H1 (cell line): Measurements from ENCODE around the gene GLG1. TPM values are rescaled to one million over a fixed set of nuclear protein-coding genes. Genes with fewer than 3 reads are reported as not detected.

Source experiments
- CTCF ChIA-PET: fragments of 300-600 bp; sonication (Branson Sonifier 250); formaldehyde crosslinking; loops from one replicate; lab custom pipeline; 2021; ENCODE audit not compliant: partially characterized antibody; lab: Charles Lee
- POLR2A ChIA-PET: fragments of 300-600 bp; sonication (Branson Sonifier 250); formaldehyde crosslinking; loops from one replicate; lab custom pipeline; 2021; ENCODE audit warnings: inconsistent platforms; ENCODE audit not compliant: partially characterized antibody; lab: Charles Lee
- DNase-seq, 2 experiments: peaks; one replicate each; pipeline versions ENCODE4 v3.0.0 to v3.0.0-alpha.2; 2010 to 2022; ENCODE audit warnings: low spot score in 2 of 2, low read depth in 1 of 2, mixed read lengths in 1 of 2
- FAIRE-seq: peaks from 2 replicates; lab custom pipeline; 2011; peaks lifted over from hg19 to GRCh38; lab: Jason Lieb, UNC
- H2AFZ ChIP-seq: 2 replicates; pipeline ENCODE4 v1.8.1; 2012; ENCODE audit warnings: low read length, inconsistent platforms
- H2AK5ac ChIP-seq: 2 replicates; pipeline ENCODE4 v1.6.1; 2013; ENCODE audit warnings: low read depth, low read length
- H2BK120ac ChIP-seq: replicated peaks from 2 replicates; pipeline ENCODE3; 2013; ENCODE audit warnings: low read depth, low read length, inconsistent platforms
- H2BK12ac ChIP-seq: 2 replicates; pipeline ENCODE4 v1.6.1; 2013; ENCODE audit warnings: low read depth, low read length
- H2BK15ac ChIP-seq: 2 replicates; pipeline ENCODE4 v1.6.1; 2013; ENCODE audit warnings: low read length
- H2BK20ac ChIP-seq: 2 replicates; pipeline ENCODE4 v1.6.1; 2013; ENCODE audit warnings: low read length
- H2BK5ac ChIP-seq: 2 replicates; pipeline ENCODE4 v1.6.1; 2013; ENCODE audit warnings: low read depth, low read length
- H3K14ac ChIP-seq: 2 replicates; pipeline ENCODE4 v1.6.1; 2013; ENCODE audit warnings: inconsistent platforms; ENCODE audit not compliant: insufficient read length
- H3K18ac ChIP-seq: 2 replicates; pipeline ENCODE4 v1.6.1; 2013; ENCODE audit warnings: low read length; ENCODE audit errors: extremely low read depth
- H3K23ac ChIP-seq: 2 replicates; pipeline ENCODE4 v1.6.1; 2013; ENCODE audit warnings: inconsistent platforms; ENCODE audit not compliant: insufficient read length
- H3K23me2 ChIP-seq: 2 replicates; pipeline ENCODE4 v1.6.1; 2013; ENCODE audit warnings: low read depth, low read length
- H3K27ac ChIP-seq: 2 replicates; pipeline ENCODE4 v1.6.1; 2011; ENCODE audit warnings: low read depth, low read length, inconsistent platforms
- H3K27me3 ChIP-seq, 4 experiments: replicated peaks in 1 of 4; 1 replicate in 1 of 4; 2 replicates in 3 of 4; pipeline versions ENCODE4 v1.6.1 to v1.8.1; 2011 to 2013; ENCODE audit warnings: low read length in 3 of 4, mild to moderate bottlenecking in 3 of 4, inconsistent platforms in 2 of 4, mixed read lengths in 2 of 4, moderate library complexity in 1 of 4; ENCODE audit not compliant: control insufficient read depth in 3 of 4, insufficient read depth in 3 of 4; ENCODE audit errors: extremely low read depth in 1 of 4
- H3K36me3 ChIP-seq, 4 experiments: 2 replicates each; pipeline versions ENCODE4 v1.6.1 to v1.8.1; 2011 to 2013; ENCODE audit warnings: mild to moderate bottlenecking in 4 of 4, low read length in 3 of 4, moderate library complexity in 2 of 4, control low read depth in 1 of 4, inconsistent platforms in 1 of 4; ENCODE audit not compliant: insufficient read depth in 4 of 4, control insufficient read depth in 2 of 4
- H3K4ac ChIP-seq: replicated peaks from 2 replicates; pipeline ENCODE3; 2013; ENCODE audit warnings: low read length, low read depth, mixed read lengths, inconsistent platforms; ENCODE audit not compliant: insufficient read length
- H3K4me1 ChIP-seq, 4 experiments: replicated peaks in 1 of 4; 1 replicate in 1 of 4; 2 replicates in 3 of 4; pipeline versions ENCODE4 v1.6.1 to v1.8.1; 2011 to 2013; ENCODE audit warnings: low read length in 3 of 4, inconsistent platforms in 2 of 4, mixed read lengths in 1 of 4; ENCODE audit not compliant: insufficient read depth in 4 of 4, control insufficient read depth in 3 of 4
- H3K4me2 ChIP-seq, 2 experiments: 2 replicates each; pipeline versions ENCODE4 v1.6.1 to v1.8.1; 2011 to 2013; ENCODE audit warnings: low read depth in 2 of 2, low read length in 2 of 2, control low read depth in 1 of 2, inconsistent platforms in 1 of 2, mild to moderate bottlenecking in 1 of 2; ENCODE audit not compliant: insufficient read depth in 1 of 2
- H3K4me3 ChIP-seq, 4 experiments: fragments of 200-600, 300-600 bp in 1 of 4; sonication (generic), shearing (Covaris generic), sonication (Bioruptor Twin) in 1 of 4; 2 replicates each; pipeline versions ENCODE4 v1.5.1 to v1.8.1; 2011 to 2016; ENCODE audit warnings: low read length in 4 of 4, low read depth in 3 of 4, control low read depth in 2 of 4, inconsistent platforms in 2 of 4, mild to moderate bottlenecking in 2 of 4, mixed read lengths in 1 of 4, moderate library complexity in 1 of 4; ENCODE audit not compliant: insufficient read depth in 2 of 4; ENCODE audit errors: extremely low read depth in 1 of 4
- H3K56ac ChIP-seq: replicated peaks from 2 replicates; pipeline ENCODE3; 2013; ENCODE audit warnings: low read depth, mild to moderate bottlenecking, mixed read lengths, low read length, inconsistent platforms; ENCODE audit not compliant: insufficient read length
- H3K79me1 ChIP-seq: 2 replicates; pipeline ENCODE4 v1.6.1; 2013; ENCODE audit warnings: low read depth, low read length, control low read depth
- H3K79me2 ChIP-seq, 2 experiments: 2 replicates each; pipeline versions ENCODE4 v1.6.1 to v1.8.1; 2012 to 2013; ENCODE audit warnings: low read length in 2 of 2, mild to moderate bottlenecking in 2 of 2, inconsistent platforms in 1 of 2; ENCODE audit not compliant: insufficient read depth in 2 of 2, control insufficient read depth in 1 of 2
- H3K9ac ChIP-seq, 4 experiments: replicated peaks in 1 of 4; 1 replicate in 1 of 4; 2 replicates in 3 of 4; pipeline versions ENCODE4 v1.6.1 to v1.8.1; 2011 to 2013; ENCODE audit warnings: low read depth in 3 of 4, low read length in 3 of 4, control low read depth in 2 of 4, mild to moderate bottlenecking in 2 of 4, moderate library complexity in 2 of 4, inconsistent platforms in 1 of 4; ENCODE audit errors: extremely low read depth in 1 of 4
- H3K9me3 ChIP-seq, 2 experiments: 2 replicates each; pipeline versions ENCODE4 v1.6.1 to v1.8.1; 2012 to 2013; ENCODE audit warnings: mild to moderate bottlenecking in 2 of 2, moderate library complexity in 2 of 2, control low read depth in 1 of 2, inconsistent platforms in 1 of 2, low read depth in 1 of 2, low read length in 1 of 2, mixed read lengths in 1 of 2; ENCODE audit not compliant: insufficient read depth in 2 of 2
- H4K20me1 ChIP-seq, 2 experiments: replicated peaks in 1 of 2; 2 replicates each; pipeline versions ENCODE3 to v1.8.1; 2011 to 2013; ENCODE audit warnings: inconsistent platforms in 2 of 2, low read length in 2 of 2, mild to moderate bottlenecking in 1 of 2; ENCODE audit not compliant: insufficient read depth in 2 of 2, control insufficient read depth in 1 of 2
- H4K5ac ChIP-seq: 2 replicates; pipeline ENCODE4 v1.6.1; 2013; ENCODE audit warnings: low read length, low read depth, mixed read lengths, inconsistent platforms; ENCODE audit not compliant: insufficient read length
- H4K8ac ChIP-seq: 2 replicates; pipeline ENCODE4 v1.8.0; 2013; ENCODE audit warnings: mild to moderate bottlenecking, moderate library complexity, low read length, inconsistent platforms; ENCODE audit not compliant: insufficient read depth; ENCODE audit errors: extremely low read depth
- H4K91ac ChIP-seq: replicated peaks from 2 replicates; pipeline ENCODE3; 2013; ENCODE audit warnings: low read length, mixed read lengths, inconsistent platforms; ENCODE audit not compliant: insufficient read length
- MAFK ChIP-seq: IDR thresholded peaks from 2 replicates; pipeline ENCODE4 v1.6.1; 2012; ENCODE audit warnings: low read depth, mild to moderate bottlenecking, improper control_type of control experiment, low read length
- TCF12 ChIP-seq: IDR thresholded peaks from 2 replicates; pipeline ENCODE4 v1.6.1; 2011; ENCODE audit warnings: low read depth, mild to moderate bottlenecking, low read length
- WGBS, 2 experiments: shearing (Covaris generic) in 1 of 2; methylation state at CpG; one replicate each; pipeline versions ENCODE4 v1.1.6 to v1.1.7; 2013 to 2015; ENCODE audit warnings: low lambda C conversion rate in 2 of 2, mixed read lengths in 2 of 2, inconsistent platforms in 1 of 2, low coverage in 1 of 2, missing lambda C conversion rate in 1 of 2; ENCODE audit not compliant: insufficient replicate concordance in 2 of 2, insufficient coverage in 1 of 2, insufficient read length in 1 of 2; ENCODE audit errors: extremely low coverage in 1 of 2, missing lambda C conversion rate in 1 of 2; 5-methylcytosine and 5-hydroxymethylcytosine counted together
- polyA plus RNA-seq, 7 experiments: library from polyadenylated mRNA; depleted of rRNA in 3 of 7; stranded (reverse) in 5 of 7; unstranded in 2 of 7; fragments of >200 nt in 5 of 7; fragments of 200-250 nt in 2 of 7; gene quantifications; 1 replicate in 5 of 7; 2 replicates in 1 of 7; 4 replicates in 1 of 7; pipeline versions ENCODE4 v1.2.1 to v1.2.3, GENCODE V29; 2011 to 2013; ENCODE audit warnings: missing spikeins in 2 of 7, mixed read lengths in 2 of 7
- total RNA-seq: library from RNA; stranded (reverse); fragmentation: NEBNext Ultra II Directional; extraction: Animal tissue kit (Norgen Biotek cat#: 25700); gene quantifications from 2 replicates; pipeline ENCODE4 v1.2.1, GENCODE V29; 2021

GLG1 gene
- total and polyA plus RNA-seq, 2 of the 8 experiments (the other 6 are each of a cell fraction or from before 2014, with no cell fraction given): 53.4 to 139 TPM

- Histone ChIP-seq H3K4me1 (no peaks in the 10 kb centered on the region), H4K5ac (no peak overlapping the region), H3K79me1 (no peaks in the 10 kb centered on the region), H2BK120ac (no peak overlapping the region), H3K4me2 (no peak overlapping the region), H2AFZ (no peak overlapping the region), H4K91ac (no peak overlapping the region), H3K23me2 (no peaks in the 10 kb centered on the region), H3K4ac (no peak overlapping the region), H3K4me3 (no peak overlapping the region), H2BK15ac (no peak overlapping the region), H3K79me2 (no peaks in the 10 kb centered on the region), H3K9ac (no peak overlapping the region), H3K27ac (no peak overlapping the region), H2BK5ac (no peak overlapping the region), H3K23ac (no peak overlapping the region), H4K8ac (no peak overlapping the region), H2AK5ac (no peak overlapping the region), H3K27me3 (no peaks in the 10 kb centered on the region), H3K36me3 (peaks cover 0 to 30% (median 9%) of the 10 kb centered on the region in 4 experiments; a peak in 6 of 8 replicates), H3K14ac (no peak overlapping the region), H2BK12ac (no peak overlapping the region), H3K56ac (no peak overlapping the region), H4K20me1 (no peaks in the 10 kb centered on the region), H2BK20ac (no peak overlapping the region), H3K9me3 (no peaks in the 10 kb centered on the region), H3K18ac (no peak overlapping the region)
- no peak for DNase-seq
- ChIA-PET POLR2A (no interaction called here), CTCF (no interaction called here)
- FAIRE-seq: no peak
- 94% methylated on average over 3 of the region's 3 CpGs; no CpG with 5 or more reads in 1 of the 2 experiments for WGBS, 2 experiments
- no peak for TF ChIP-seq TCF12
- no peak for TF ChIP-seq MAFK
Observed at GRCh38 chr16:74497761-74498160, 109.2 kb downstream of the GLG1 start.
